MG63 (cell line): ENCODE data around the gene CDKN2B-AS1. TPM values are rescaled to one million over a fixed set of nuclear protein-coding genes. Genes with fewer than 3 reads are reported as not detected.

Experiments
- DNase-seq: peaks from one replicate; pipeline ENCODE4 v3.0.0-alpha.2; 2020
- H3K27me3 ChIP-seq: fragments of 250-450 bp; sonication (Bioruptor Pico); 2 replicates; pipeline ENCODE4 v1.5.1; 2020; ENCODE audit warnings: mild to moderate bottlenecking, moderate library complexity
- H3K36me3 ChIP-seq: fragments of 250-450 bp; sonication (Bioruptor Pico); 2 replicates; pipeline ENCODE4 v1.5.1; 2020; ENCODE audit warnings: mild to moderate bottlenecking, moderate library complexity
- H3K4me3 ChIP-seq: fragments of 250-450 bp; sonication (Bioruptor Pico); 2 replicates; pipeline ENCODE4 v1.5.1; 2020; ENCODE audit warnings: mild to moderate bottlenecking, moderate library complexity
- H3K9me3 ChIP-seq: fragments of 250-450 bp; sonication (Bioruptor Pico); 2 replicates; pipeline ENCODE4 v1.5.1; 2020; ENCODE audit warnings: mild to moderate bottlenecking, moderate library complexity
- total RNA-seq: library from RNA; depleted of rRNA; stranded (reverse); fragments of >200 nt; shearing (Covaris generic); gene quantifications from 2 replicates; pipeline ENCODE4 v1.2.3, GENCODE V29; 2014; ENCODE audit warnings: low replicate concordance

The CDKN2B-AS1 gene
- total RNA-seq, 1 experiment from 2014 or later = not detected

DNA sequence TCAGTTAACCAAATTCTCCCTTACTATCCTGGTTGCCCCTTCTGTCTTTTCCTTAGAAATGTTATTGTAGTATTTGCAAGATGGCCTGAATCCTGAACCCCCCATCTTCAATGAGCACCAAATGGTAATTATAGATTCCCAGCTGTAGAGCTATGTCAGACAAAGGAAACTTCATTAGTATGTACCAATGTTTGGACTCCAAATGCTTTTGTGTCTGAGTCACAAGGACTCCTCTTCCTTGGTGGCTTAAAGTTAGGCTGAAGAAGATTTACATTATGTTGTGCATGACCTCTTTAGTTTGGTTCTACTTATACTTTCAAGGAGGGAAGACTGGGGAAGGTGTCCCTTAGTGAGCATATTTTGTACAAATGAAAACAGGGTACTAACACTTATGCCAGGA lies 120.4 kb downstream of the CDKN2B-AS1 start:
- no peaks in the 10 kb centered on the region for H3K27me3 ChIP-seq
- DNase-seq = no peak
- H3K9me3 ChIP-seq = no peaks in the 10 kb centered on the region
- H3K36me3 ChIP-seq = no peaks in the 10 kb centered on the region
- no peak overlapping the region for H3K4me3 ChIP-seq

DNA sequence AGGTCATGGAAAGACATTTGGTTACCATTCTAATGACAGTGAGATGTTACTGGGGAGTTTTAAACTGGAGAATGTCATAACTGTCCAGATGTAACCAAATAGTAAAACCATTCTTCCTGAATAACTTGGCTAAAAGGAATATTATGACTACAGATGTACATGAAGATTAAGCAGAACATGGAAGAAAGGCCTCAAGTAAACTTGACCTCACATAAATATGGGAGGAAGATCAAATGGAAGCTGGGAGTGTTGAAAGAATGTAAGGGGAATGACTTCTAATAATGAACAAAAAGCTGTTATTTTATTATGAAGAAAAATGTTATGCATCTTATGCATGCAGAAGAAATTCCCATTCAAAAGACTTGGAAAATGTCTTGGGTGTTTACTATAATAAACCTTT lies 122.2 kb downstream of the CDKN2B-AS1 start:
- Histone ChIP-seq H3K36me3 (no peaks in the 10 kb centered on the region), H3K9me3 (no peaks in the 10 kb centered on the region), H3K4me3 (no peak overlapping the region), H3K27me3 (no peaks in the 10 kb centered on the region)
- no peak for DNase-seq

DNA sequence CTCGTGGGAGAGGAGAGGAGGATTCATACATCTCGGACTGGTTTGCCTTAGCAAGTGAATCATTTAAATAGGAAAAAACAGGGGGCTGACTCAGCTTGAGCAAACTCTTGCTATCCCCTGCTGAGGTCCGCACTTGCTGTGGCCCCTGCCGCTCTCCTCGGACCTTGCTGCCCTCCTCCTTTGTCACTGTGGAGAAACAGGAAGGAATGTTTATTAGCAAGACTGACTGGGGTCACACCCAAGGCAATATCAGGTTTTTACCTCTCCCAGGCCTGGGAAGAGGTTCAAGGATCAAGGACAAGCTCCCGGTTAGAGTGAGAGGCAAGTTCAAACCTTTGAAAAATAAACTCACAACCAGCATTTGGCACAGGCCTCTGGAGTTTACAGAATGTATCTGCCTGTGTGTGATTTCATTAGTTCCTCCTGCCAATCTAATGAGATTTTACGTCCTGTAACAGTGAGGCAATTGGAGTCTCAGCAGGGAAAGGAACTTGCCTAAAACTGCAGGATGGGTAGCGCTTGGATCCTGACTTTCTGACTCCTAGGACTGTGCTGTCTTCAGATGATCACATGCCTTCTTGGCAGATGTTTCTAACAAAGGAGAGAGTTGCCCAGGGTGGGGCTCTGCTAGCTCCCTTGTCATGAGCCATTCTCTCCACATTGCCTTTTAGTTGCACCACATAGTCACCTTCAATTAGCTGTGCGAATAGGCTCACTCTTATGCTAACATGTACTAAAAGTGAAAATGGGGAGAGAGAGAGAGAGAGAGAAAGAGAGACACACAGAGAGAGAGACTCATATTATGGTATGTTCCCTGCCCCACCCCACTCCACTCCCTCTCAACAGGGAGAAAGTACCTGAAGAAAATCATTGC lies 123.2 kb downstream of the CDKN2B-AS1 start:
- no peaks in the 10 kb centered on the region for H3K9me3 ChIP-seq
- H3K4me3 ChIP-seq = no peak overlapping the region
- no peak for DNase-seq
- no peaks in the 10 kb centered on the region for H3K36me3 ChIP-seq
- no peaks in the 10 kb centered on the region for H3K27me3 ChIP-seq

DNA sequence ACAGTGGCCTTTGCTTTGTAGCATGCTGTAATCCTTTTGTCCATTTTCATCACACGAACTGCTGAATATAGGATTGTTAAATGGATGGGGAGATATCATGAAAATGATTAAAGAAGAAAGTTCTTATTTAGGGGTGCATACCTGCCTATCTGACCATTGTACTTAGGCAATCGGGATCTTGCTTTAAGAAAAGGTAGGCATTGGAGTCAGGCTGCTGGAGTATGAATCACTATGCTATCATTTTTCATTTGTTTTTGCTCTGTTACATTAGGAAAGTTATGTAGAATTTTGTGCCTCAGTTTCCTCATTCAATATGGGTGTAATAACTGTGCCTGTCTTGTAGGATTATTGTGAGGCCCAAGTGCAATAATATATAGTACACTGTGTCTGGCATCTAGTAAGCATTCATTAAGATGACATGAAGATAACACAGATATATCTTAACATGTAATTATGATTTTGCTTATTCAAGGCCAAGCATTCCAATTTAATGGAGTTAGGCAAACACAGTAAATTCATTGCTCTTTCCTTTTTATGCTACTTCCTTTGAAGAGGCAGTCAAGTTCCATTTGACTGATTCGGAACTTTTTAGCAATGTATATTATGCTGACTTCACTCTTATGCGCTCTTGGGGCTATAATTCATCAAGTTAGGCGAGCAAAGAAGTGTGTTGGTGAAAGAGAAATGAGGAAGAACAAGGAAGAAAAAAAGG lies 124.4 kb downstream of the CDKN2B-AS1 start:
- DNase-seq = no peak
- H3K27me3 ChIP-seq = no peaks in the 10 kb centered on the region
- H3K4me3 ChIP-seq = no peak overlapping the region
- H3K9me3 ChIP-seq = no peaks in the 10 kb centered on the region
- H3K36me3 ChIP-seq = no peaks in the 10 kb centered on the region

DNA sequence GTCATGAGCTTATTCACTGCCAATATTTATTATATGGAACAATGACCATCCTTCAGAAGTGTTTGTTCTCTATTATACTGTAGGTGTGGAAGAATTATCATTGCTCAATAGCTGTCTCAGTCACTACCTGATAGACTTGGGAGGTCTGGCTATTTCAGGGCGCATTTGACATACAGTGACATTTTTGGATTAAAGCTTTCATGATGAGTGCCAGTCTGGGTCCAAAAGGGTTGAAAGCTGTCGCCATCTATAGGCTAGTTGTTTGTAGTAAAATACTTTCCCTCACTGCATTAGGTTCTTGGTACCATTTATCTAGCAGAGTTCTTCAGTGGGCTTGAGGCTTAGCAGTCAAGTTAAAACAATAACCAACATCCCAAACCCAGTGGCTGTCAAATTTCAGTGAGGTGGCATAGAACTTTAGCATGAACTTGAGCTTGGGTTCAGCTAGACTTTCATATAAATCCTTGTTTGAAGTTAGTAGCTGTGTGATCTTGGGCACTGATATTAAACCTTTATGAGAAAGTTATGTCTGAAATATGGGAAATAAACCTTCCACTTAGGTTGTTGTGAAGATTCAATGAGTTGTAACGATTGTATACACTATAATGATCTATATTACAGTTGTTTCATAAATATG lies 125.0 kb downstream of the CDKN2B-AS1 start:
- DNase-seq = no peak

DNA sequence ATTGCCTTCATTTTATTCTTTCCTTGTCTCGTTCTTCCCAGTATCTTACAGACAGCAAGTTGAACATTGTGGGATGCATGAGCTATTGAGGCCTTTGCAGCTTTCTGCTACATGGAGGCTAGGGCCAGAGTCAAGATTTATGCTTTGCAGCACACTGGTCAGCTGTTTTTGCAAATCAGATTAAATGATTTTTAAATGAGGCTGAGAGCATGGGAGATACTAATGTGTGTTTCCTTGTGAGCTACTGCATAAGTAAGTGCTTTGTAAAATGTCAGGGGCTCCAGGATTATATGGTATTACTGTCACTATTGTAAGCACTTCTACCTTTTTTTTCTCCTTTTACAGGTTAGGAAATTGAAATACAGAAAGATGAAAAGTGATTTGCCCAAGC lies 125.6 kb downstream of the CDKN2B-AS1 start:
- Histone ChIP-seq H3K36me3 (no peaks in the 10 kb centered on the region), H3K27me3 (no peaks in the 10 kb centered on the region), H3K4me3 (no peak overlapping the region), H3K9me3 (no peaks in the 10 kb centered on the region)
- no peak for DNase-seq

More for the DNA sequence above, 125.0 kb downstream of the CDKN2B-AS1 start:
- no peaks in the 10 kb centered on the region for H3K9me3 ChIP-seq
- H3K4me3 ChIP-seq = no peak overlapping the region
- no peaks in the 10 kb centered on the region for H3K27me3 ChIP-seq
- no peaks in the 10 kb centered on the region for H3K36me3 ChIP-seq

DNA sequence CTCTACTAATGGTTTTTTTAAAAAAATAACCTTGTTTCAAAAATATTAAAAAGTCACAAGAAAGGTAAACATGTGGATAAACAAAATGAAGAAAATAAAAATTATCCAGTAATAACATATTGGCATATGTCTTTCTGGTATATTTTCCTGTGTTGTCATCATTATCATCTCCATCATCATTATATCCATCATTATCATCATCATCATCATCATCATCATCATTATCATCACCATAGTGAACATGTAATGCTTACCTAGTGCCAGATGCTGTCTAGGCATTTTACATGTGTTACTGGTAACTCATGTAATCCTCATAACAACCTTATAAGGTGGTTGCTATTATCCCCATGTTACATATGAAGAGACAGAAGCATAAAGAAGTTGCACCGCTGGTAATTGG lies 126.0 kb downstream of the CDKN2B-AS1 start:
- DNase-seq = no peak
- H3K4me3 ChIP-seq = no peak overlapping the region
- H3K27me3 ChIP-seq = no peaks in the 10 kb centered on the region
- no peaks in the 10 kb centered on the region for H3K36me3 ChIP-seq
- no peaks in the 10 kb centered on the region for H3K9me3 ChIP-seq

DNA sequence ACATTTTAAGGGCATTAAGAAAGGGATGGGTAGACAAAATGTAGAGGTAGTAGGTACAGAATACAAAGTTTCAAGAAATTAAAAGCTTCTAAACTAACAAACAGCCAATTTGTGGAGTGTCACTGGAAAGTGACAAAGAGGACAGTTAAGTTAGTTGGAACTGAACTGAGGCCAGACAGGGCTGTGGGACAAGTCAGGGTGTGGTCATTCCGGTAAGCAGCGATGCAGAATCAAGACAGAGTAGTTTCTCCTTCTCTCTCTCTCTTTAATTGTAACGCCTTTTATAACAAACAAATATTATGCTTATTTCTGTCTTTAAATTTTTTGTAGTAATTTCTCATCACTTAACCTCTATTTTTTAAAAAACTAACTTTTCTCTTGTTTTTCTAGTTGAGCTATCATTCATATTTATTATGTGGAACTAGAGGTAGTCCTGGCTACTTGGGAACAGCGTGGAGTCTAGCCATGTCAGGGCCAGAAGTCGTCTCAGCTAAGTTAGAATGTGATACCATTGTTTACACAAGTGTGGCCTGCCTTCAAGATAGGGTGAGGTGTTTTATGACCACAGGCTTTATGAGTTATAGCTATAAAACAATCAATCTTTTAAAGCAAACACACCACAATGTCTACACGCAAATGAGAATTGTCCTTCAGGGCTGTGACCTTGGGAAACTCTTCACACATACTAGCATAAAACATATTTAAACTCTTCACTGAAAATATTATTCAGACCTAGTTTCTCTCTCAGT lies 129.8 kb downstream of the CDKN2B-AS1 start:
- no peaks in the 10 kb centered on the region for H3K36me3 ChIP-seq
- H3K9me3 ChIP-seq = no peaks in the 10 kb centered on the region
- no peak for DNase-seq
- no peak overlapping the region for H3K4me3 ChIP-seq
- H3K27me3 ChIP-seq = no peaks in the 10 kb centered on the region

DNA sequence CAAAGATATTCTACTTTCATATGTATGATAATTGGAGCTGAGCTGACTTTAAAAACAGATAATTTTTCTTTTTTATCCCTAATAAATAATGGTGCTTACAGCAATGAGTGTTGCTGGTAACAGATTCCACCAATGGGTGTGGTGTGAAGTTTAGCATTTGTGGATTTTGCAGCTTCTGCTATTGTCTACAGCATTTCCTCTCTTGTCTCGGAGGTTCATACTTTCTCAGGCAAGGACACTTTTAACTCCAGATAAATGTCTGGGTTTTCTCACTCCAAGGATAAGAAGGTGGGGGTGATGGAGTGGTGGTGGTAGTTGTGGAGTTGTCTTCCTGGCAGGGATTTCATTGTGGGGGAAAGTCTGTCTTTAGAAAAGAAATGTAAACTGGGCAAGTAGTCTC lies 134.5 kb downstream of the CDKN2B-AS1 start:
- no peaks in the 10 kb centered on the region for H3K9me3 ChIP-seq
- no peak for DNase-seq
- H3K4me3 ChIP-seq = no peak overlapping the region
- H3K36me3 ChIP-seq = no peaks in the 10 kb centered on the region
- no peaks in the 10 kb centered on the region for H3K27me3 ChIP-seq

DNA sequence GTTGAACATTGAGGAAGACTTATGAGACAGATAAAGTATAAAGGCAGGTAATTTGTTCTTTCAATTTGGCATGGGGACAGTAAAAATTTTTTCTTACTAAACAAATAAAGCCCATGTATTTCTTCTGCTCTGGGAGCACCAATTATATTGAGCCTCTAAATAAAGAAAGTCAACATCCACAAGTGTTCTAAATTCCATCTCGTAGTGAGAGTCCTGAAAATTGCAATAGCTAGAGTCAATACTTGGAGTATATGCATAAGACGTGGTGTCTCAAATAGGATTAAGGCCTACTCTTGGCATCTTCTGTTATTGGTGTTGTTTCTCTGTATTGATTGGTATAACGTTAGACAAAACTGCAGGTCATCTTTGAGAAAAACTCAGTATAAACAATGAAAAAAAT lies 135.0 kb downstream of the CDKN2B-AS1 start:
- no peaks in the 10 kb centered on the region for H3K27me3 ChIP-seq
- no peak overlapping the region for H3K4me3 ChIP-seq
- no peaks in the 10 kb centered on the region for H3K36me3 ChIP-seq
- H3K9me3 ChIP-seq = no peaks in the 10 kb centered on the region
- DNase-seq = no peak

DNA sequence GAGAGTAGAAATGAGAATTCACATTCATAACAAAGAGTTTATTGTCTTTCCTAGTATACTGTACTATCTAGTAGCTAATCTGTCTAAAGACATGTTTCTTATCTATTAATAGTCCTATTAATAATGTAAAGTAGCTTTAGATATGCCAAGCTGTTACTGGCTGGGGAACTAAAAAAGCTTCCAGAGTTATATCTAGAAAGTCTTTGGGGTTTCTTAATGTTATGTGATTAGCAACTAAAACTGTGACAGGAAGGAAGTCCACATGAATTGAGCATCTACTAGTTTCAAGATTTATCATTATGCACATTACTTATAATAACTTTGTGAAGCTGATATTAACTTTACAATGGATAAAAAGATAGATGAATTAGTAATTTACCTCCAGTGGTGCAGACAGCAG lies 137.2 kb downstream of the CDKN2B-AS1 start:
- Histone ChIP-seq H3K9me3 (no peaks in the 10 kb centered on the region), H3K4me3 (no peak overlapping the region), H3K36me3 (no peaks in the 10 kb centered on the region), H3K27me3 (no peaks in the 10 kb centered on the region)
- DNase-seq = no peak

DNA sequence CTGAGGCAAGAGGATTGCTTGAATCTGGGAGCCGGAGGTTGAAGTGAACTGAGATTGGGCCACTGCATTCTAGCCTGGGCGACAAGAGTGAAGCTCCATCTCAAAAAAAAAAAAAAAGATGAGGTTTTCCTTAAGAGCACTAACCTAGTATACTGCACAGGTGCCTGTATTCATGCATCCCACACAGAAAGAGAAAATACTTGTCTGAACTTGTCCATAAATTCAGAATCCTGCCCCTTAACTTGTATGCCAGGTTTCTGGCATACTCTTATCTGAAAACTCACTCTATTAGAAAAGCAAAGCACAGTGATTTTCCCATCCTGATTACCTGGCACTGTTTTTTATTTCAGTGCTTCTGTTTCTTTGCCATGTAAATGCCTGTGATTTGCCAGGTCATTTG lies 139.8 kb downstream of the CDKN2B-AS1 start:
- no peaks in the 10 kb centered on the region for H3K27me3 ChIP-seq
- no peaks in the 10 kb centered on the region for H3K9me3 ChIP-seq
- H3K4me3 ChIP-seq = no peak overlapping the region
- no peaks in the 10 kb centered on the region for H3K36me3 ChIP-seq
- no peak for DNase-seq

DNA sequence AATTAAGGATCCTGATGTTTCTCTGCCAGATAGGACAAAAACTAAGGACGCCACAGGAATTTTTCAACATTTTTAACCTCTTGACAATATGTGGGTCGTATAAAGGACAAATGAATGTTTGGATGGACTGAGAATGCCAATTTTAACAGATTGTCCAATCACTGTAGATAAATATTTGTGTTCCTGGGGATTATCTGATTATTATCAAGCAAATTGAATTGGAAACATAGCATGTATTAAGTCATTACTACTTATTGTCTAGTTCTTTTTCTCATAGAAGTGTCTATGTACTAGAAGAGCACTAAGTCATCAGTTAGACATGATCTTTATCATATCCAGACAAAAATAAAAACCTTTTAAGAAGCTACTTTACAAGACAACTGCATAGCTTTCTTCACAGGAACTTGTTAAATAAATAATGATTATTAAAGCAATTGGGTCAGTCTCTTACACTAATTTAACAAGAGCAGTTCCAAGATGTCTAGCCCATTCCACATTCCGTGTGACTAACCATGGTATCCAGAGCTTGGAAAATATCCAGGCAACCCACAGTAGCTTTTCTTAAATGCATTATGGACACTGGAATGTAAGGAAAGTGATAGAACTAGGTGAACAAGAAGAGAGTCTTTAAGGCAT lies 142.0 kb downstream of the CDKN2B-AS1 start:
- no peaks in the 10 kb centered on the region for H3K27me3 ChIP-seq
- no peak overlapping the region for H3K4me3 ChIP-seq
- DNase-seq = no peak
- no peaks in the 10 kb centered on the region for H3K36me3 ChIP-seq
- H3K9me3 ChIP-seq = no peaks in the 10 kb centered on the region

DNA sequence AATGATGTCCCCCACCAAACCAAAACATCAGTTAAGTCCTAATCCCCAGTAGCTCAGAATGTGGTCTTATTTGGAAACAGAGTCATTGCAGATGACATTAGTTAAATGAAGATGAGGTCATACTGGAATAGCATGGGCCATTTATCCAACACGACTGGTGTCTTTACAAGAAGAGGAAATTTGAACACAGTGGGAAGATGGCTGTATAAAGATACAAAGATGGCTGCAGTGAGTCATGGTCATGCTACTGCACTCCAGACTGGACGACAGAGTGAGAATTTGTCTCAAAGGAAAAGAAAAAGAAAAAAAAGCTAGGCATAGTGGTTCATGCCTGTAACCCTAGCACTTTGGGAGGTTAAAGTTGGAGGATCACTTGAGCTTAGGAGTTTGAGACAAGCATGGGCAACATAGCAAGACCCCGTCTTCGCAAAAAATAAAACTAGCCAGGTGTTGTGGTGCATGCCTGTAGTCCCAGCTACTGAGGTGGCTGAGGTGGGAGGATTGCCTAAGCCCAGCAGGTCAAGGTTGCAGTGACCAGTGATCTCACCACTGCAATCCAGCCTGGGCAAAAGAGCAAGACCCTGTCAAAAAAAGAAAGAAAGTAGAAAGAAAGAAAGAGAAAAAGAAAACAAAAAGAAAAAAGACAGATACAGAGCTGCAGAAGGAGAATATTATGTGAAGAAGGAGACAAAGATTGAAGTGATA lies 144.5 kb downstream of the CDKN2B-AS1 start:
- Histone ChIP-seq H3K4me3 (no peak overlapping the region), H3K27me3 (no peaks in the 10 kb centered on the region), H3K36me3 (no peaks in the 10 kb centered on the region), H3K9me3 (no peaks in the 10 kb centered on the region)
- DNase-seq = no peak

DNA sequence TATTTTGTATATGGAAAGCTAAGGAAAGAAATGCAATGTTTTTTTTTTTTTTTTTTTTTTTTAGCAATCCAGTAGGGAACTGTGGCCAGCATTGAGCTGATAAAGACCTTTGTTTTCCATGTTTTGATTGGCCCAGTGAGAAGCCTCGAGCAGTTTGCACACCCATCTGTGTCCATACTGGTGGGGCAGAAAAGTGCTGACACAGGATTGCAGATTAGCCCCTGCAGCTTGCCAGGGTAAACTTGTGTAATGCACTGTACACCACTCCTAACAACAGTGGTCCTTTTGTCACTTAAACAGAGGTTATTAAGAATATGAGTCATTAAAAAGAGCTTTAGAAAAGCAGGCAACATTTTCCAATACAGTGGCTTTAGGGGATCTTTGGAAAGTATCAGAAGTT lies 147.3 kb downstream of the CDKN2B-AS1 start:
- Histone ChIP-seq H3K36me3 (no peaks in the 10 kb centered on the region), H3K9me3 (no peaks in the 10 kb centered on the region), H3K4me3 (no peak overlapping the region), H3K27me3 (no peaks in the 10 kb centered on the region)
- DNase-seq = no peak

DNA sequence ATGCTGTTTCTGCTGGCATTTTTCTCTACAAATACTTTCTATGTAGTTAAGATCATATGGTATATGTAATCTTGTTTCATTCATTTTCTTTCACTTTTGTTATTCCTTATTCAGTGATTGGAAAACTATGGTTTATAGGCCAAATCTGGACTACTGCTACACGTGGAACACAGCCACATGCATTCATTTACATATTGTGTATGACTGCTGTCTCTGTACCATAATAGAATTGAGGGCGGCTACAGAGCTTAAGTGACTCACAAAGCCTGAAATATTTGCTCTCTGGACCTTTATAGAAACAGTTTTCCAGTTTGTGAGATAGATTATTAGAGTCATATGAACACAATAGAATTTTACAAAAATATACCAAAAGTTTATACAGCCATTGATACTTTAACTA lies 148.1 kb downstream of the CDKN2B-AS1 start:
- H3K27me3 ChIP-seq = no peaks in the 10 kb centered on the region
- no peak overlapping the region for H3K4me3 ChIP-seq
- H3K36me3 ChIP-seq = no peaks in the 10 kb centered on the region
- no peaks in the 10 kb centered on the region for H3K9me3 ChIP-seq
- DNase-seq = no peak
